Kidney (tissue), 14 donors: ENCODE data around the gene AGBL4. TPM values are rescaled to one million over a fixed set of nuclear protein-coding genes. Genes with fewer than 3 reads are reported as not detected.

Experiments used
- DNase-seq, 5 donors: peaks; one replicate each; pipeline ENCODE4 v3.0.0-alpha.2; 2013 to 2020
- FAIRE-seq: peaks from 2 replicates; lab custom pipeline; 2012; peaks lifted over from hg19 to GRCh38; lab: Jason Lieb, UNC
- H3K27ac ChIP-seq, 2 donors: one replicate each; pipeline ENCODE4 v1.7.0; 2013; ENCODE audit warnings: low read depth in 2 of 2, low read length in 2 of 2, inconsistent platforms in 1 of 2
- H3K27me3 ChIP-seq: one replicate; pipeline ENCODE4 v1.7.1; 2013; ENCODE audit warnings: low read length, inconsistent platforms; ENCODE audit not compliant: control insufficient read depth, insufficient read depth
- H3K36me3 ChIP-seq, 3 donors: one replicate each; pipeline versions ENCODE4 v1.7.0 to v1.7.1; 2013; ENCODE audit warnings: low read length in 3 of 3, control low read depth in 1 of 3, inconsistent platforms in 1 of 3; ENCODE audit not compliant: insufficient read depth in 3 of 3, control insufficient read depth in 2 of 3
- H3K4me1 ChIP-seq, 3 donors: one replicate each; pipeline versions ENCODE4 v1.7.0 to v1.7.1; 2013; ENCODE audit warnings: low read length in 3 of 3, inconsistent platforms in 1 of 3, low read depth in 1 of 3; ENCODE audit not compliant: control insufficient read depth in 2 of 3, insufficient read depth in 2 of 3
- H3K4me3 ChIP-seq, 3 donors: one replicate each; pipeline versions ENCODE4 v1.7.0 to v1.8.1; 2013; ENCODE audit warnings: low read length in 3 of 3, control low read depth in 1 of 3, inconsistent platforms in 1 of 3
- H3K9ac ChIP-seq, 3 donors: one replicate each; pipeline versions ENCODE4 v1.7.0 to v1.7.1; 2013; ENCODE audit warnings: low read length in 3 of 3, control low read depth in 1 of 3, inconsistent platforms in 1 of 3
- H3K9me3 ChIP-seq, 3 donors: one replicate each; pipeline versions ENCODE4 v1.7.0 to v1.7.1; 2013; ENCODE audit warnings: low read length in 3 of 3, control low read depth in 1 of 3, inconsistent platforms in 1 of 3; ENCODE audit not compliant: control insufficient read depth in 2 of 3, insufficient read depth in 1 of 3
- intact Hi-C: fragments of 100-400 bp; cut with DNase I; formaldehyde crosslinking; loops from one replicate; pipeline ENCODE4 v1.11.1; 2022
- polyA plus RNA-seq: library from polyadenylated mRNA; stranded (reverse); fragments of 350-450 nt; fragmentation: Illumina TruSeq; extraction: RNeasy Lipid Tissue Mini Kit (QIAGEN cat#74804); gene quantifications from one replicate; pipeline ENCODE4 v1.2.3, GENCODE V29; 2014; ENCODE audit warnings: low read depth, low replicate concordance; ENCODE audit not compliant: insufficient read depth
- total RNA-seq: library from RNA; stranded (reverse); fragmentation: NEBNext Ultra II Directional; extraction: Animal tissue kit (Norgen Biotek cat#: 25700); gene quantifications from one replicate; pipeline ENCODE4 v1.2.1, GENCODE V29; 2021
- TF ChIP-seq, protein P1 (sequence below): IDR thresholded peaks from 3 replicates; pipeline ENCODE4 v1.5.1; 2012; ENCODE audit warnings: mild to moderate bottlenecking, moderate library complexity, borderline replicate concordance; ENCODE audit not compliant: insufficient read depth; ENCODE audit errors: extremely low read depth
- donor health status: control.
- donor health status: control.
- donor health status: control.
- donor health status: control.
- donor health status: control.
- donor health status: DM: yes; HTN: yes; CAD: no.
- donor health status: Normal renal cell carcinoma (clear cell type).

AGBL4 gene
- total and polyA plus RNA-seq, 2 donors from 2014 or later: 1.5 to 2.7 TPM

DNA sequence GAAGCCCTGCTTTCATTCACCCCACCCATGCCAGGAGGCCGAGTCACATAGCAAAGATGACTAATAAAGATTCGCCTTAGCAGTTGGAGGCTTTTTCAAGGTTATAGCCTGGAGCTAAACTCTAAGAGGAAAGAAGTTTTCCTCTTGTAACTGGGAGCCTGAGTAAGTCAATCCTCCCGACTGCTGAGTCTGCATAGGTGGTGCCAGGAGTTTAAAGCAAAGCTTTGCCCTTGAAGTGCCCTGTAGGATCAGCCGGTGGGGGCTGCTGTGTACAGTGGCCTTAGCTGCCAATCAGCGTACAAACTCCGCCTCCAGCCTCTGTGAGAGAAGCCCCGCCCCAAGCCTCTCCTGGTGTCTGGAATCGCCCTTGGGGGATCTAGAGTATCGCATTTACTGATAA is 1404.2 kb downstream of the AGBL4 start:
- FAIRE-seq (no peak), DNase-seq (peak; percentile 29 to 74 (median 38))
- peaks cover 0 to 4% (median 0%) of the 10 kb centered on the region in 3 donors for H3K4me1 ChIP-seq
- H3K36me3 ChIP-seq: no peaks in the 10 kb centered on the region
- intact Hi-C loops: no loop called here
- no peak overlapping the region for H3K9ac ChIP-seq
- TF ChIP-seq, protein P1, sequence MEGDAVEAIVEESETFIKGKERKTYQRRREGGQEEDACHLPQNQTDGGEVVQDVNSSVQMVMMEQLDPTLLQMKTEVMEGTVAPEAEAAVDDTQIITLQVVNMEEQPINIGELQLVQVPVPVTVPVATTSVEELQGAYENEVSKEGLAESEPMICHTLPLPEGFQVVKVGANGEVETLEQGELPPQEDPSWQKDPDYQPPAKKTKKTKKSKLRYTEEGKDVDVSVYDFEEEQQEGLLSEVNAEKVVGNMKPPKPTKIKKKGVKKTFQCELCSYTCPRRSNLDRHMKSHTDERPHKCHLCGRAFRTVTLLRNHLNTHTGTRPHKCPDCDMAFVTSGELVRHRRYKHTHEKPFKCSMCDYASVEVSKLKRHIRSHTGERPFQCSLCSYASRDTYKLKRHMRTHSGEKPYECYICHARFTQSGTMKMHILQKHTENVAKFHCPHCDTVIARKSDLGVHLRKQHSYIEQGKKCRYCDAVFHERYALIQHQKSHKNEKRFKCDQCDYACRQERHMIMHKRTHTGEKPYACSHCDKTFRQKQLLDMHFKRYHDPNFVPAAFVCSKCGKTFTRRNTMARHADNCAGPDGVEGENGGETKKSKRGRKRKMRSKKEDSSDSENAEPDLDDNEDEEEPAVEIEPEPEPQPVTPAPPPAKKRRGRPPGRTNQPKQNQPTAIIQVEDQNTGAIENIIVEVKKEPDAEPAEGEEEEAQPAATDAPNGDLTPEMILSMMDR: no peak
- no peaks in the 10 kb centered on the region for H3K27me3 ChIP-seq
- no peaks in the 10 kb centered on the region for H3K9me3 ChIP-seq
- H3K27ac ChIP-seq: peak overlapping the region in 1 of 2 donors; percentile 30
- H3K4me3 ChIP-seq: peak overlapping the region in 2 of 3 donors; percentile 25 to 40

- no peaks in the 10 kb centered on the region for H3K9me3 ChIP-seq
- TF ChIP-seq, protein P1: no peak
- H3K27ac ChIP-seq: no peak overlapping the region
- H3K36me3 ChIP-seq: no peaks in the 10 kb centered on the region
- FAIRE-seq (no peak), DNase-seq (peak in 2 of 5 donors; percentile 13 to 25)
- no peak overlapping the region for H3K4me3 ChIP-seq
- H3K9ac ChIP-seq: no peak overlapping the region
- intact Hi-C loops: no loop called here
- no peaks in the 10 kb centered on the region for H3K27me3 ChIP-seq
- peaks cover 0 to 4% (median 0%) of the 10 kb centered on the region in 3 donors for H3K4me1 ChIP-seq
These were observed 1406.5 kb downstream of the AGBL4 start for GRCh38 chr1:48617252-48617651.

GRCh38 chr1:48616710-48617109 is 1407.0 kb downstream of the AGBL4 start:
- no peaks in the 10 kb centered on the region for H3K36me3 ChIP-seq
- H3K4me1 ChIP-seq: peaks cover 0 to 4% (median 0%) of the 10 kb centered on the region in 3 donors
- intact Hi-C loops: no loop called here
- no peaks in the 10 kb centered on the region for H3K9me3 ChIP-seq
- no peaks in the 10 kb centered on the region for H3K27me3 ChIP-seq
- TF ChIP-seq, protein P1: no peak
- H3K27ac ChIP-seq: no peak overlapping the region
- H3K4me3 ChIP-seq: no peak overlapping the region
- no peak for DNase-seq
- FAIRE-seq: no peak
- H3K9ac ChIP-seq: no peak overlapping the region

GRCh38 chr1:48611841-48612240 is 1411.9 kb downstream of the AGBL4 start:
- no peak for DNase-seq
- Histone ChIP-seq H3K27ac (no peak overlapping the region), H3K9ac (no peak overlapping the region), H3K4me1 (peaks cover 0 to 5% (median 0%) of the 10 kb centered on the region in 3 donors), H3K36me3 (no peaks in the 10 kb centered on the region), H3K27me3 (no peaks in the 10 kb centered on the region), H3K9me3 (no peaks in the 10 kb centered on the region), H3K4me3 (no peak overlapping the region)
- no peak for FAIRE-seq
- intact Hi-C loops: no loop called here
- TF ChIP-seq, protein P1: no peak
